Activated naive CD8-positive, alpha-beta T cell treated with anti-CD3 and anti-CD28 coated beads, Interleukin-2, amount 10 ng/mL, durations not matched to agents 7 days and 5 days (primary cell): Measurements from ENCODE around the gene MYOCOS. TPM values are rescaled to one million over a fixed set of nuclear protein-coding genes. Genes with fewer than 3 reads are reported as not detected.
"Not testable (repeated sequence)": the region's sequence is repeated elsewhere in the genome, so short reads cannot be mapped to it uniquely, and the experiment has no call there.

Experiments
- ATAC-seq: fragments of 150-1000 bp; cut with Tn5 transposase; one replicate; pipeline ENCODE4 v1.10.0; 2021; ENCODE audit warnings: low read depth, moderate library complexity
- POLR2A ChIA-PET: fragments of 350-600 bp; sonication (Branson Sonifier 250); formaldehyde crosslinking; loops from one replicate; lab custom pipeline; 2021; ENCODE audit warnings: antibody characterized with exemption; lab: Charles Lee
- DNase-seq: peaks from one replicate; pipeline ENCODE4 v3.0.0; 2021
- H3K27ac Mint-ChIP-seq: one replicate; pipeline ENCODE4 v1.8.0; 2022; ENCODE audit warnings: mild to moderate bottlenecking, mixed read lengths
- H3K27me3 Mint-ChIP-seq: one replicate; pipeline ENCODE4 v1.8.0; 2022; ENCODE audit warnings: mild to moderate bottlenecking, moderate library complexity, mixed read lengths
- H3K36me3 Mint-ChIP-seq: one replicate; pipeline ENCODE4 v1.8.0; 2021; ENCODE audit warnings: mild to moderate bottlenecking, mixed read lengths
- H3K4me1 Mint-ChIP-seq: one replicate; pipeline ENCODE4 v1.8.0; 2021; ENCODE audit warnings: mixed read lengths
- H3K4me3 Mint-ChIP-seq: one replicate; pipeline ENCODE4 v1.8.0; 2022; ENCODE audit warnings: mild to moderate bottlenecking, moderate library complexity, mixed read lengths
- H3K9me3 Mint-ChIP-seq: one replicate; pipeline ENCODE4 v1.8.0; 2021; ENCODE audit warnings: mixed read lengths
- total RNA-seq, 2 experiments: library from RNA; stranded (reverse); gene quantifications; one replicate each; pipeline ENCODE4 v1.2.3, GENCODE V29; 2021

Gene MYOCOS
- total RNA-seq, 2 experiments from 2014 or later, result 0.14 to 0.28 TPM

DNA sequence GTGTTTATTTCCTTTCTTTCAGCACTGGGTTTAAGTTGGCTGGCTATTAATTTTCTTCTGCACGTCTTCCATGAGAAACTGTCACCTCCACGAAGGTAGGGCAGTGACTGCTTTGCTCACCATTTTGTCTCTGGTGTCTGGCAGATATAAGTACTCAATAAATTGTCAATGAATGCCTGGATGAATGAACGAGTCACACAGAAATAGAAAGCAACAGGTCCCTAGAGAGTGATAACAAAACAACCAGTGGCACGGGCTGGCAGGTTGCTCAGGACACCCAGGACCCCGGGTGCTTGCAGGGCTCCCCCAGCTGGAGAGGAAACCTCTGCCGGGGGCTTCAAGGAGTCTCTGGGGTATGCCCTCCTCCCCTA, 33.7 kb downstream of the MYOCOS start:
- DNase-seq (no peak), ATAC-seq (no peak)
- POLR2A ChIA-PET, result no interaction called here
- H3K4me1 Mint-ChIP-seq, result peaks cover 7% of the 10 kb centered on the region
- no peak overlapping the region for H3K27ac Mint-ChIP-seq
- H3K9me3 Mint-ChIP-seq, result no peaks in the 10 kb centered on the region
- no peaks in the 10 kb centered on the region for H3K36me3 Mint-ChIP-seq
- H3K4me3 Mint-ChIP-seq, result no peak overlapping the region
- H3K27me3 Mint-ChIP-seq, result peaks cover 18% of the 10 kb centered on the region

DNA sequence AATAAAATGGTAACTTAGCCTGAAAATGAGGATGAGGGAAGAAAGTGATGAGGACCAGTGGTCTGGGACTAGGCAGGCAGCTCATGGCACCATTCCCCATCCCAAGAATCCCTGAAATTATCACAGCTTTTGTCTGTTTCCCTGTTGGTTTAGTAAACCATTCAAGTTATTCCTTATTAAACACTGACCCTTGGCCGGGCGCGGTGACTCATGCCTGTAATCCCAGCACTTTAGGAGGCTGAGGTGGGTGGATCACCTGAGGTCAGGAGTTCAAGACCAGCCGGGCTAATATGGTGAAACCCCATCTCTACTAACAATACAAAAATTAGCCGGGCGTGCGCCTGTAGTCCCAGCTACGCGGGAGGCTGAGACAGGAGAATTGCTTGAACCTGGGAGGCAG, 34.2 kb downstream of the MYOCOS start:
- H3K4me3 Mint-ChIP-seq, ATAC-seq, POLR2A ChIA-PET, H3K4me1 Mint-ChIP-seq, H3K27ac Mint-ChIP-seq, DNase-seq, H3K9me3 Mint-ChIP-seq, H3K36me3 Mint-ChIP-seq: not testable (repeated sequence)
- peaks cover 16% of the 10 kb centered on the region for H3K27me3 Mint-ChIP-seq

DNA sequence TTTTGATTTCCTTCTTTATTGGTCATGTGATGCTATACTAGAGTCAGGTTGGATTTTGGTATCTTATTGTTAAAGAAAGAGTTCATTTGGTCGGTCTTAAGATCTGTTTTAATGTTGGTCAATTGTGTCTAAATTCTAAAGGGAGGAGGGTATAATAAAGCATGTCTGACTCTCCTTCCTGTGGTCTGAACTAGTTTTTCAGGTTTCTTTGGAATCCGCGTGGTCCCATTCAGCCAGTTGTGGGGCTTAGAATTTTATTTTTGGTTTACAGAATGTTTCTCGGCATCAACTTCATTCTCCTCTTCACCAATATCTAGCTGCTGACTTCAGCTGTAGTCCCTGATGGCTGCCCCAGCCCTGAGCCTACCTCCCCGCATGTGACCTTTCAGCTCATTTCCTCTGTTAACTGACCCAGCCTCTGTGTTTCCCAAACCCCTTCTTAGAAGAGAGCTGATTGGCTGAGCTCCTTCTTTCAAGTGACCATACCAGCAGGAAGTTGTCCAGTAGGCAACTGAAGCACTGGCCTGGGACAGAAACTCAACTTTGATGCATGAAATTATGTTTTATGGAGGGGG, 39.1 kb downstream of the MYOCOS start:
- Mint-ChIP-seq H3K4me1 (no peaks in the 10 kb centered on the region), H3K9me3 (no peaks in the 10 kb centered on the region), H3K4me3 (no peak overlapping the region), H3K27ac (no peak overlapping the region), H3K27me3 (peaks cover 8% of the 10 kb centered on the region), H3K36me3 (no peaks in the 10 kb centered on the region)
- POLR2A ChIA-PET, result no interaction called here
- ATAC-seq (no peak), DNase-seq (no peak)

DNA sequence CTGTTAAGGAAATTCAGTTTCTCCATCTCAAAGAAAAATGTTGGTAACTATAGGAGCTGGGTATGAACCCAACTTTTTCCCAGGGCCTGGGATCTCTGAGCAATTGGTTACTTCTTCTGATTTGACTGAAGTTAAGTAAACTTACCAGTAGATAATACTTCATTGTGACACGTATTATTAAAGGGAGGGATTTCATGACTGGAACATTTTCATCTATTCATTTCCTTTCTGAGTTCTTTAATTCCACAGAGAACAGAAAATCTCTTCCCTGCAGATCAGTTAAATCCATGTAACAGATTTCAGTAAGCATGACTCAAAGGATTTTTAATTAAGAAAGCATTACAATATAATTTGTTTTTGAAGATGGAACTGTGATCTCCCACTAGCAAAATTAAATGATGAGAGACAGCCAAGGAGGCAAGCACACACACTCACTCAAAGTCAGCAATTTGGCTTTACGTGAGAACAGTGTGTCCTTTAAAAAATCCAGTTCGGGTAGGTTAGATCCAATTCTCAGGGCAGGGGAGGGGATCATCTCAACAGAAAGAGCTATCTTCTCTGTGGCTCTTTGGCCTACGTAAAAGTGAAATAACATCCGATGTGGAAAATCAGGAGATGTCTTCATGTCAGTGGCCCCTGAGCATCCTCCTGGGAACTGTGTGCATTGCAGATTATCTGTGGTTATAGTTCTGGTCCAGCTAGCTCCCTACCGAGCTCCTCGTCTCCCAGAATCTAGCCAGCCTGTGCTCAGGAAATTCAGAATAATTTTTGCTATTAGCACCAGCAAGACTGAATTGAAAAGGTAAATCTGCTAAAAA, 41.2 kb downstream of the MYOCOS start:
- DNase-seq (no peak), ATAC-seq (no peak)
- Mint-ChIP-seq H3K4me1 (no peaks in the 10 kb centered on the region), H3K9me3 (no peaks in the 10 kb centered on the region), H3K36me3 (no peaks in the 10 kb centered on the region), H3K4me3 (no peak overlapping the region), H3K27ac (no peak overlapping the region), H3K27me3 (peaks cover 10% of the 10 kb centered on the region)
- POLR2A ChIA-PET, result no interaction called here

DNA sequence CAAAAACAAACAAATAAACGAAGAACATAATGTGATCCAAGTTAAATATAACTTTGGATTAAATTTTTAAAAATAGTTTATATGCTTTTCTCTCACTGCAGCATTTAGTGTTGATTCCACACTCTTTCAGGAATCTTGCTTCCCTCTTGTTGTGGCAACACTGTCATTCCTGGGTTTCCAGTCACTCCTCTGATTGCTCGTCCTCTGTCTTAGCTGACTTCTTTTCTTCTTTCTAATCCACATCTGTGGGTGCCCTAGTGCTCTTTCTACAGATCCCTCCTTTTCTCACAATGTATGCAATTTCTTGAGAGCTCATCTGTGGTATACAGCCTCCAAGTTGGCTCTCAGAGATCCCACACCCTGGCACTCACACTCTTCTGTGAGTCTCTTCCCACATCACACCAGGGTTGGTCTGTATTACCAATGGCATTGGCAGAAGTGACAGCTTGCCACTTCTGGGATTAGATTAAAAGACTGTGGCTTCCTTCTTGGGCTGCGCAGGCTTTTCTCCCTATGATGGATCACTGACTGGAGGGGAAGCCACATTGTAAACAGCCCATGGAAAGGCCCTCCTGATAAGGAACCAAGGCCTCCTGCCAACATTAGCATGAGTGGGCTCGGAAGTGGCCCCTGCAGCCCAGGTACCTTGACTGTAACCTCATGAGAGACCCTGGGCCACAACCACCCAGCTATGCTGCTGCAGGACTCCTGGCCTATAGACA, 42.0 kb downstream of the MYOCOS start:
- POLR2A ChIA-PET, result no interaction called here
- Mint-ChIP-seq H3K4me3 (no peak overlapping the region), H3K4me1 (no peaks in the 10 kb centered on the region), H3K9me3 (no peaks in the 10 kb centered on the region), H3K27me3 (peaks cover 10% of the 10 kb centered on the region), H3K36me3 (no peaks in the 10 kb centered on the region), H3K27ac (no peak overlapping the region)
- DNase-seq, result no peak
- ATAC-seq, result no peak

DNA sequence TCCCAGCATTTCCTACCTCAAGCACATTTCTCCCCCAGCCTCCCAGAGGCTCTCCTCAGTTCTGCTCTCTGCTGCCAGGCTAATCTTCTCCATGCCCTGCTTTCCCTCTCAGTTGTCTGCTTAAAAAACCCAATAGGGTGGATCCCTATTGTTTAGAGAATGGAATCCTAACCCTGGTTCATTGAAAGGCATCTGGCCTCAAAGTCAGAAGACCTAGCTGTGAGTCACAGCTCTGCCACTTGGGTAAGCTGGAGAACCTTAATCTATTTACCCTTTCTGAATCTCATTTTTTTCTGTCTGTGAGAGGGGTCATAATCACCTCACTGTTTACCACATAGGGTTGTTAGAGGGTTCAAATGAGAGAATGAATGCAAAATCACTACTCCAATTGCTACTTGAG, 42.9 kb downstream of the MYOCOS start:
- Mint-ChIP-seq H3K4me1 (no peaks in the 10 kb centered on the region), H3K36me3 (no peaks in the 10 kb centered on the region)
- POLR2A ChIA-PET, result no interaction called here

DNA sequence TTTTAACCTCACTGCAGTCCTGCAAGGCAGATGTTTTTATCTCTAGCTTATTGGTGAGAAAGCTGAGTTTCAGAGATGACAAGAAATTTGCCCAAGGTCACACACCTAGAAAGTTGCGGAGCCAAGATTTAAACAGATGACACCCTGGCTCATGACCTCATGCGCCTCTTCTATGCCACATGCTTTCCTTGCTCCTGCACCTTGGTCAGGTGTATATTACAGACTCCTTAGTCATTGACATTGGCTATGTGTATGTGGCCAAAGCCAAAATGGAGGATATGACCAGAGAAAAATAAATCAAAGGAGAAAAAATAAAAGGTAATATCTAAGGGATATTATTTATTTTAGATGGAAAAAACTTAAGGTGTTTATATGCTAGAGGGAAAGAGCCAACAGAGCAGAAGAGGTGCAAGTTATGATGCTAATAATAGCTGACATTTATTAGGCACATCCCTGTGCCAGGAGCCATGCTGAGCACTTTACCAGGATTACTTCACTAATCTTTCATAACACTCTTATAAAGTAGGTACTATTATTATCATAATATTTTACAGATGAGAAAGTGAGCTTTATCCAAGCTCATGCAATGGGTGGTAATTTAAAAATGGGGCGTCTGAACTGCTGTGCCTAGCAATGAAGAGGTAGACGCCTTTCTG, 44.2 kb downstream of the MYOCOS start:
- Mint-ChIP-seq H3K4me1 (no peaks in the 10 kb centered on the region), H3K4me3 (no peak overlapping the region), H3K9me3 (no peaks in the 10 kb centered on the region), H3K36me3 (no peaks in the 10 kb centered on the region), H3K27me3 (peaks cover 11% of the 10 kb centered on the region), H3K27ac (no peak overlapping the region)
- no peak for DNase-seq
- ATAC-seq, result no peak
- POLR2A ChIA-PET, result no interaction called here

More for the DNA sequence above, 42.9 kb downstream of the MYOCOS start:
- H3K9me3 Mint-ChIP-seq, result no peaks in the 10 kb centered on the region
- peaks cover 11% of the 10 kb centered on the region for H3K27me3 Mint-ChIP-seq
- no peak overlapping the region for H3K4me3 Mint-ChIP-seq
- DNase-seq (no peak), ATAC-seq (no peak)
- no peak overlapping the region for H3K27ac Mint-ChIP-seq

DNA sequence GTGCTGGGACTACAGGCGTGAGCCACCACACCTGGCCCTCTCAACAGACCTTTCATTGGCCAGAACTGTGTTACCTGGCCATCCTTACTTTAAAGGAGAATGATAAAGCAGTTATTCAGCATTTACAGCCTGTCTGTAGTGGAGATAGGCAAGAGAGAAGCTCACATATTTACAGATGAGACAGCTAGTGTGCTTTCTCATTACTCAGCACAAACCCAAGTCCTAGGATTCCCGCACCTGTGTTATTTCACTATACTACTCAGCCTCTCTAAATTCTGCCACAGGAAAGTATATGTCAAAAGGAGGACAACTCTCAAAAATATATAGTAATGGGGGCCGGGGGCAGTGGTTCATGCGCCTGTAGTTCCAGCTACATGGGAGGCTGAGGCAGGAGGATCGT, 46.3 kb downstream of the MYOCOS start:
- H3K9me3 Mint-ChIP-seq, result no peaks in the 10 kb centered on the region
- H3K27me3 Mint-ChIP-seq, result peaks cover 14% of the 10 kb centered on the region
- DNase-seq (no peak), ATAC-seq (no peak)
- H3K27ac Mint-ChIP-seq, result no peak overlapping the region
- H3K4me1 Mint-ChIP-seq, result no peaks in the 10 kb centered on the region
- no peaks in the 10 kb centered on the region for H3K36me3 Mint-ChIP-seq
- POLR2A ChIA-PET, result no interaction called here
- H3K4me3 Mint-ChIP-seq, result no peak overlapping the region

DNA sequence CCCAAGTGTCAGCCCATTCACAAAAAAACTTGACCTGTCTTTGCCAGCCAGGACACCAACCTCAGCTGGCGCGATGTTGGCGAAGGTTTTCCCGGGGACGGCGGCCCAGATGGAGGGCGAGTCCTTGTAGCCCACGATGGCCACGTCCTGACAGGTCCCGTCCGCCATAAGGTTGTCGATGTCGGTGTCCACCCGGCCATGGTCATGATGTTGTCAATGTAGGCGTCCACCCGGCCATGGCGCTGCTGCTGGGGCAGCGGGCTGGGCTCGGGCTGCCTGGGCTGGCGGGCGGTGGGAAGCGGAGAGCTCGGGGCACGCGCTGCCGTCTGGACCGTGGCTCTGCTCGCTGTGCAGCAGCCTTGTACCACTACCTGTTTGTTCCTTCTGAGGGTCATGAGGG, 48.7 kb downstream of the MYOCOS start:
- H3K27ac Mint-ChIP-seq, result no peak overlapping the region
- no peak overlapping the region for H3K4me3 Mint-ChIP-seq
- POLR2A ChIA-PET, result no interaction called here
- DNase-seq (no peak), ATAC-seq (no peak)
- H3K36me3 Mint-ChIP-seq, result no peaks in the 10 kb centered on the region
- no peaks in the 10 kb centered on the region for H3K9me3 Mint-ChIP-seq
- no peaks in the 10 kb centered on the region for H3K4me1 Mint-ChIP-seq
- peaks cover 18% of the 10 kb centered on the region for H3K27me3 Mint-ChIP-seq

DNA sequence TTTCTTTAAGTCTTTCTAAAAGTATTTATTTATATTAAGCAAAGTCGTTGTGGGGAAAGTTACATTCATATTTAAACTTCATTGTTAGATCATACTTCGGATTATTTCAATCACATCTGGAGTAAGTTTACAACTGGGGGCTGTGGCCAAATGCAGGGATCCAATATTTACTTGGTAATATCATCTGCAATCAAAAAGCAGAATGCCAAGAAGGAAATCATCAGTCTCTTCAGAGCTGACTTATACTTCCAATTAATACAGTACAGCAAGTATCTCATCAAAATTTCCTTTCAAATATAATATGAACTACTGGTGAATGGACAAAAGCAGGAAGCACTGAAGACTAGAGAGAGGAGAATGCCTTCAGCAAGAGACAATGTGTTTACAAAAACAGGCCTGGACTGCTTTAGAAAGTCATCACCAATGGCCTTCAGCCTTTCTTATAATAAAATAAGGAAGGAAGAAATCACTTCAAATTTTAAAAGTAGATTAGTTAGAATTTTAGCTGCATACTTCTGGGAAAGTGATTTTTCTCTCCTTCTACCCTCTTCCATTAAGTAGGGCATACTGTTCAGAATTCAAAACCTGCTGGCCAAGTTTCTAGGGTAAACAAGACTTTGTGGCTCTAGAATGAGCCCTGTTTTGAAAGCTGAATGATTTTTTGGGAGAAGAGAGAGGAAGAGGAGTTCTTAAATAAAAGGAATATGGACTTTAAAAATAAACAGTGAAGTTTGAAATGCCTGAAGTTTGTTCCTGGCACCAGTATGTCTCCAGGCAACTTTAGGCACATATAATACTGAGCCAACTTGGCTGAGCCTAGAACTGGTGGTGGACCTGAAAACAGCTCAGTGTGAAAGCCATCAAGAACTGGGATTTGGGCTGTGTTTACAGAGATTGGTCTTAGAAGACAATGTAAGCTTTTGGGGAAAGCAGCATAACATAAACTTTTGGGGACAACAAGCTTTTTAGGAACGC, 52.7 kb downstream of the MYOCOS start:
- no peak overlapping the region for H3K27ac Mint-ChIP-seq
- no peaks in the 10 kb centered on the region for H3K36me3 Mint-ChIP-seq
- H3K27me3 Mint-ChIP-seq, result peaks cover 12% of the 10 kb centered on the region
- H3K9me3 Mint-ChIP-seq, result no peaks in the 10 kb centered on the region
- ATAC-seq (no peak), DNase-seq (no peak)
- H3K4me3 Mint-ChIP-seq, result no peak overlapping the region
- POLR2A ChIA-PET, result no interaction called here
- no peaks in the 10 kb centered on the region for H3K4me1 Mint-ChIP-seq
